Stimulated activated naive CD4-positive, alpha-beta T cell (primary cell): ENCODE data around the gene TM4SF1.
"Not testable (repeated sequence)": the region's sequence is repeated elsewhere in the genome, so short reads cannot be mapped to it uniquely, and the experiment has no call there.

Experiments used
- DNase-seq, 6 experiments: peaks; one replicate each; lab custom pipeline; 2025; lab: John Stamatoyannopoulos, UW

Gene TM4SF1

DNA sequence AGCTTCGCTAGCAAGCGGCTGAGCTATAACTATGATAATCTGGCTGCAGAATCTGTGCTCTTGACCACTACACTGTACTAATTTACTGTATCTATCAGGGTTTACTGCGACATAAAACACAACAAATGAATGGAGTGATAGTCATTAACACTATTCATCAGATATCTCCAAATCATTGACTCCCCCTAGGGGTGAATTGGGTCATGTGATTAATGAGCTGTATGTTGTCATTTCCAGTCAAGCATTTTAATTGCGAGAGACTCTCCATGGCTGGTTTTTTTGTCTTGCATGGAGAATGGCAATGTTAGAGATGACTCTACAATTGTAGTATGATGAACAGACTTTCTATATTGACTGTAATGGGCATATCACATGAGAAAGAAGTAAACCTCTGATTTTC is 33.5 kb downstream of the TM4SF1 start:
- no peak for DNase-seq

DNA sequence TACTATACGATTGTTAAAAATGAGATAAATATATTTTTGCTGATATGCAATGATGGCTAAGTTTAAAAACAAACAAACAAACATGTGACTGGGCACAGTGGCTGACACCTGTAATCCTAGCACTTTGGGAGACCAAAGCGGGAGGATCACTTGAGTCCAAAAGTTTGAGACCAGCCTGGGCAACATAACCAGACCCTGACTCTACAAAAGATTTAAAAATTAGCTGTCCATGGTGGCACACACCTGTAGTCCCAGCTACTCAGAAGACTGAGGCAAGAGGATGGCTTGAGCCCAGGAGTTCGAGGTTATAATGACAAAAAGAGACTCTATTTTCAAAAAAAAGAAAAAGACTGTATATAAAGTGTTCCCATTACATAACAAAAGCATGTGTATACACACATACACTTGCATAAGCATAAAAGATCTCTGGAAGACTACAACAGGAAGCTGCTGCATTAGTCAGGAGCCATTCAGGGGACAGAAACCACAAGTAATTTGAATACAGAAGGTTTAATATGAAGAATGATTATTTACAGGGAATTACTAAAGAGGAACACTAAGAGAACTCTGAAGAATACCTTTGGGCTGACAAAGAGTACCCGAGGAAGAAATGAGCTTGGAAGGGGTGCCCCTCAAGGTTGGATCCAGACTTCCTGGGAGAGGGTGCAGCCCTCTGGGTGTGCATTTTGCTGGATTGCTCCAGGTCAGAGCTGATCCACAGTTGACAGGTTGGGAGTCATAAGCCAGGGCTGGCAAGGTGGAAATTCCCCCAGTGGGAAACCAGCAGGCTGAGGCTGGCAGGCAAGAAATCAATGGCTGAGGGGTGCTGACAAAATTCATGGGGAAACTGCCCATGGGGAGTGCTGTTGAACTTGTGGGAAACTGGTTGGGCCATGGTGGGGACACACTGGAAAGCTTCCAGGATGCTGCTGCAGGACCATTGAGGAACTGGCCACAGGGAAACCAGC is 34.8 kb downstream of the TM4SF1 start:
- no peak for DNase-seq

DNA sequence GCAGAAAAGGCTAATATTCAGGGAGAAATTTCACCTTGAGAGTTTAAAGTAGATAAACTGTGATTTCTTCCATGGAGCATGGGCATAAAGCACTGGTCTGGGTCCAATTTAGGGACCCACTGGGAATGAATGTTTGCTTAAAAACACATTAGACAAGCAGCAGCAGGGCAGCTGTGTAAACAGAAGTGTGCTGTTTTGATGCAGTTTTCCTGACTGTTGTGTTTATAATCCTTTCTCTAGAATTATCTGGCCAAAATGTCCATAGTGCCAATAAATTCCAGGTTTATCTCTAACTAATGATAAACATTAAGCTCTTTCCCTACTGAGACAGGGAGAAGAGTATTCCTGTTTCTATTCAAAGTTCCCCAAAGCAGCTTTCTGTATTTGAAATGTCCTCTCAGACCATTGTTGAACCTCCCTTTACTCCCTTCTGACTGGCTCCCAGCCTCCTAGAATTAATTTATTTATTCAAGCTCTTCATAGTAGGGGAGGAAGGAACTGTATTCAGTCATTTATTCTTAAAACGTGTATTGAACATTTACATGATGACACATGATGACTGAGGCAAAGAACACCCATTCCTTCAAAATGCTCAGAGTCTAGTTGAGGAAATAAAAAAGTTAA is 37.0 kb downstream of the TM4SF1 start:
- no peak for DNase-seq

GRCh38 chr3:149339931-149340309 is 37.5 kb downstream of the TM4SF1 start:
- no peak for DNase-seq

DNA sequence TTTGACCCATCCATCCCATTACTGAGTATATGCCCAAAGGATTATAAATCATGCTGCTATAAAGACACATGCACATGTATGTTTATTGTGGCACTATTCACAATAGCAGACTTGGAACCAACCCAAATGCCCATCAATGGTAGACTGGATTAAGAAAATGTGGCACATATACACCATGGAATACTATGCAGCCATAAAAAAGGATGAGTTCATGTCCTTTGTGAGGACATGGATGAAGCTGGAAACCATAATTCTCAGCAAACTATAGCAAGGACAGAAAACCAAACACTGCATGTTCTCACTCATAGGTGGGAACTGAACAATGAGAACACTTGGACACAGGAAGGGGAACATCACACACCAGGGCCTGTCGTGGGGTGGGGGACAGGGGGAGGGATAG is 40.0 kb downstream of the TM4SF1 start:
- DNase-seq, result not testable (repeated sequence)

- no peak for DNase-seq
These were observed 40.5 kb downstream of the TM4SF1 start for GRCh38 chr3:149336925-149337324.

- no peak for DNase-seq
These were observed 44.1 kb downstream of the TM4SF1 start, which contains the start of gene TM4SF18 for GRCh38 chr3:149333176-149333859. TSS of gene TM4SF18 (minus strand) at chr3:149333636. CDS start at chr3:149333382, 254 bp downstream.

- no peak for DNase-seq
These were observed 44.7 kb downstream of the TM4SF1 start for GRCh38 chr3:149332771-149333170.

GRCh38 chr3:149332227-149332765 is 45.2 kb downstream of the TM4SF1 start:
- no peak for DNase-seq

DNA sequence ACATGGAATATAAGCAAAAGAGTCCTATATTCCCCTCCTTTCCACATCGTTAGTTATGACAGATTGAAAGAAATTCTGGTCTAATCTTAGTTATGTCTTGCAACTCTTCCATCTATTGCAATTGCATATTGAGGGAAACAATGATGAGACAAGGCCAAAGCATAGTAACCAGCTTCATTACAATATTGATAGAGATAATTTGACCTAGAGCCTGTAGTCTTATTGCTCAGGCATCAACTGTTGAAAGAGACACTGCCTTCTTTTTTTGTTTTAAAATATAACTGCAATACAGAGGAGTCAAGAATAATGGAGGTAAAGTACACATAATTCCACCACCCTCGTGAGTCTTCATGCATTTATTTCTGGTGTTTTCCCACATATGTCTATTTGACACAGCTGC is 46.1 kb downstream of the TM4SF1 start:
- no peak for DNase-seq

GRCh38 chr3:149330609-149331331 is 46.7 kb downstream of the TM4SF1 start:
- no peak for DNase-seq

GRCh38 chr3:149327156-149327555 is 50.3 kb downstream of the TM4SF1 start:
- DNase-seq, result no peak

- DNase-seq, result no peak
These were observed 51.9 kb downstream of the TM4SF1 start for GRCh38 chr3:149325581-149325980.

- DNase-seq, result no peak
These were observed 53.1 kb downstream of the TM4SF1 start for GRCh38 chr3:149324332-149324731.

DNA sequence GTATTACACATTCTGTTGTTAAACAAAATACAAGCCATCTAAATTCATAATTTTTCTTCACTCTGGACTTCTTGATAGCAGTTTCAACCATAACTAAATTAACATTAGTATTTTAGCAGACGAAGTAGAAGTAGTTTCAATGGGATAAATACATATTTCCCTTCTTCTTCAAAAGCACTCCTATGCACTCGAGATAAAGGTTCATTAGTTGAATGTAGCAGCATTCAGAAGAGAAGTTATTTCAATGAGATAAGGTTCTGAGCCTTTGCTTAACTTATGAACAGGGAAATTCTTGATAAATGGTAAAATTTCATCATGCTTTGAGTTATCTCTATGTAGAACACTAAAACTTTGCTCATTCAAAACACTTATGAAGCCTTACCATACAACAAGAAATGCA is 55.8 kb downstream of the TM4SF1 start:
- DNase-seq, result no peak

DNA sequence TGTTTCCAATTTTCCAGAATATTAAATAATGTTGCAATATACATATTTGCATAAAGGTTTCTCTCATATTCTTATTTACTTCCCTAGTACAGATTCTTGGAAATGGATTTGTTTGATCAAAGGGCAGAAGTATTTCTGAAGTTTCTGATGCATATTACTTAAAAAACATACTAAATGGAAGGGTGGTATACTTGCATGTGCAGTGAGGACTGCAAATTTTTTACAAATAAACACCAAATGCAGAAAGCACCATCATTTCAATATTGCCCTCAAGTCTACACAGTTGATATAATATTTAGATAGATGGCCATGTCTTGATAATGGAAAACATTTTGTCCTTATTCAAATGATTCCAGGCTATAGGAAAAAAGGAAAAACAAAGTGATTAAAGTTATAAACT is 56.3 kb downstream of the TM4SF1 start:
- DNase-seq, result no peak

- DNase-seq, result no peak
These were observed 57.7 kb downstream of the TM4SF1 start for GRCh38 chr3:149319750-149320149.
